Fibroblast of lung (primary cell): ENCODE measurements around the gene PPM1H. TPM values are rescaled to one million over a fixed set of nuclear protein-coding genes. Genes with fewer than 3 reads are reported as not detected.
A peak's percentile ranks its signal among the peaks of the same experiment; 100 is the strongest.

Source experiments
- DNase-seq, 2 donors: peaks; one replicate each; pipeline versions ENCODE4 v3.0.0 to v3.0.0-alpha.2; 2010; ENCODE audit warnings: low read depth in 2 of 2
- H2AFZ ChIP-seq: 2 replicates; pipeline ENCODE4 v1.5.1; 2012; ENCODE audit warnings: low read length, control low read depth, inconsistent platforms
- H3K27ac ChIP-seq: 2 replicates; pipeline ENCODE4 v1.5.1; 2011; ENCODE audit warnings: low read length, control low read depth; ENCODE audit not compliant: insufficient read depth
- H3K27me3 ChIP-seq: 2 replicates; pipeline ENCODE4 v1.5.1; 2011; ENCODE audit warnings: mild to moderate bottlenecking, low read length; ENCODE audit not compliant: control insufficient read depth, insufficient read depth
- H3K36me3 ChIP-seq: 2 replicates; pipeline ENCODE4 v1.5.1; 2011; ENCODE audit warnings: low read length; ENCODE audit not compliant: control insufficient read depth, insufficient read depth
- H3K4me1 ChIP-seq: 2 replicates; pipeline ENCODE4 v1.5.1; 2011; ENCODE audit warnings: low read length; ENCODE audit not compliant: control insufficient read depth, insufficient read depth; ENCODE audit errors: extremely low read depth
- H3K4me2 ChIP-seq: 2 replicates; pipeline ENCODE4 v1.5.1; 2011; ENCODE audit warnings: low read length, control low read depth; ENCODE audit not compliant: insufficient read depth; ENCODE audit errors: extremely low read depth
- H3K4me3 ChIP-seq, 4 experiments: fragments of 200-600 bp in 1 of 4; sonication (generic) in 1 of 4; replicated peaks in 1 of 4; 2 replicates each; pipeline ENCODE4 v1.5.1; 2011 to 2016; ENCODE audit warnings: low read length in 4 of 4, low read depth in 3 of 4, mild to moderate bottlenecking in 3 of 4, control low read depth in 2 of 4, inconsistent platforms in 1 of 4, mixed read lengths in 1 of 4; ENCODE audit not compliant: insufficient read depth in 1 of 4; ENCODE audit errors: control extremely low read depth in 1 of 4
- H3K79me2 ChIP-seq: 2 replicates; pipeline ENCODE4 v1.5.1; 2012; ENCODE audit warnings: mild to moderate bottlenecking, low read length, inconsistent platforms; ENCODE audit not compliant: control insufficient read depth, insufficient read depth
- H3K9ac ChIP-seq: 2 replicates; pipeline ENCODE4 v1.5.1; 2011; ENCODE audit warnings: mild to moderate bottlenecking, low read length, control low read depth; ENCODE audit not compliant: insufficient read depth
- H3K9me3 ChIP-seq: 2 replicates; pipeline ENCODE4 v1.5.1; 2012; ENCODE audit warnings: low read depth, low read length; ENCODE audit not compliant: control insufficient read depth, insufficient read depth
- H4K20me1 ChIP-seq: 2 replicates; pipeline ENCODE4 v1.5.1; 2011; ENCODE audit warnings: low read length; ENCODE audit not compliant: control insufficient read depth, insufficient read depth; ENCODE audit errors: extremely low read depth
- CTCF ChIP-seq, 2 donors: IDR thresholded peaks in 1 of 2; conservative IDR thresholded peaks in 1 of 2; 1 replicate in 1 of 2; 2 replicates in 1 of 2; pipeline ENCODE4 v1.5.1; 2011 to 2012; ENCODE audit warnings: low read length in 2 of 2, control low read depth in 1 of 2, inconsistent platforms in 1 of 2, low read depth in 1 of 2, mild to moderate bottlenecking in 1 of 2
- EZH2 ChIP-seq: IDR thresholded peaks from 2 replicates; pipeline ENCODE4 v1.5.1; 2012; ENCODE audit warnings: low read length, control low read depth, mild to moderate bottlenecking; ENCODE audit errors: missing control alignments
- polyA plus RNA-seq, 2 donors: library from polyadenylated mRNA; depleted of rRNA in 1 of 2; stranded (reverse) in 1 of 2; unstranded in 1 of 2; fragments of >200 nt; gene quantifications; 2 replicates each; pipeline ENCODE4 v1.2.1, GENCODE V29; 2011 to 2012; ENCODE audit warnings: missing spikeins in 1 of 2
- total RNA-seq: library from RNA; depleted of rRNA; stranded (reverse); fragments of >200 nt; gene quantifications from 2 replicates; pipeline ENCODE4 v1.2.1, GENCODE V29; 2014

The PPM1H gene
- total and polyA plus RNA-seq, 2 donors (not counting 1 experiment from before 2014, with no cell fraction given) = 0.57 to 3.1 TPM

- Histone ChIP-seq H3K79me2 (no peaks in the 10 kb centered on the region), H3K4me1 (no peaks in the 10 kb centered on the region), H3K36me3 (no peaks in the 10 kb centered on the region), H2AFZ (no peak overlapping the region), H3K9me3 (no peaks in the 10 kb centered on the region), H3K27ac (no peak overlapping the region), H3K9ac (no peak overlapping the region), H3K4me3 (no peak overlapping the region), H3K27me3 (no peaks in the 10 kb centered on the region), H4K20me1 (no peaks in the 10 kb centered on the region), H3K4me2 (no peak overlapping the region)
- DNase-seq = no peak
- TF ChIP-seq CTCF (conservative IDR thresholded peaks at IDR 0.05 in 1 of 2, IDR thresholded peaks at IDR 0.05 in 1 of 2; ENCODE audit: low read depth in 1 of 2, low read length in 2 of 2) = no peak
- no peak for TF ChIP-seq EZH2
These were observed 43.8 kb upstream of the PPM1H start for GRCh38 chr12:62978768-62979167.

- DNase-seq = no peak
- H3K36me3 ChIP-seq = no peaks in the 10 kb centered on the region
- no peaks in the 10 kb centered on the region for H3K79me2 ChIP-seq
- no peak overlapping the region for H2AFZ ChIP-seq
- no peak overlapping the region for H3K27ac ChIP-seq
- no peaks in the 10 kb centered on the region for H4K20me1 ChIP-seq
- H3K9ac ChIP-seq = no peak overlapping the region
- no peaks in the 10 kb centered on the region for H3K9me3 ChIP-seq
- no peak overlapping the region for H3K4me3 ChIP-seq
- no peak overlapping the region for H3K4me2 ChIP-seq
- no peaks in the 10 kb centered on the region for H3K27me3 ChIP-seq
- no peaks in the 10 kb centered on the region for H3K4me1 ChIP-seq
- TF ChIP-seq CTCF (conservative IDR thresholded peaks at IDR 0.05 in 1 of 2, IDR thresholded peaks at IDR 0.05 in 1 of 2; ENCODE audit: low read depth in 1 of 2, low read length in 2 of 2) (no peak), EZH2 (no peak)
These were observed 42.9 kb upstream of the PPM1H start for GRCh38 chr12:62977883-62978282.

- Histone ChIP-seq H3K9ac (no peak overlapping the region), H4K20me1 (no peaks in the 10 kb centered on the region), H2AFZ (no peak overlapping the region), H3K4me1 (no peaks in the 10 kb centered on the region), H3K27me3 (no peaks in the 10 kb centered on the region), H3K27ac (no peak overlapping the region), H3K4me3 (no peak overlapping the region), H3K79me2 (no peaks in the 10 kb centered on the region), H3K4me2 (no peak overlapping the region), H3K36me3 (no peaks in the 10 kb centered on the region), H3K9me3 (no peaks in the 10 kb centered on the region)
- TF ChIP-seq CTCF (conservative IDR thresholded peaks at IDR 0.05 in 1 of 2, IDR thresholded peaks at IDR 0.05 in 1 of 2; ENCODE audit: low read depth in 1 of 2, low read length in 2 of 2) = no peak
- TF ChIP-seq EZH2 = no peak
- peak in 1 of 2 donors; percentile 29 for DNase-seq
These were observed 42.5 kb upstream of the PPM1H start for GRCh38 chr12:62977418-62977817.
